AG10803 (cell line): ENCODE measurements around the gene CCT2.

Source experiments
- DNase-seq: peaks from one replicate; pipeline ENCODE4 v3.0.0; 2010; ENCODE audit warnings: low read depth
- H3K4me3 ChIP-seq: 2 replicates; pipeline ENCODE4 v1.5.1; 2011; ENCODE audit warnings: mild to moderate bottlenecking, low read length, control low read depth
- CTCF ChIP-seq: conservative IDR thresholded peaks from 2 replicates; pipeline ENCODE4 v1.5.1; 2011; ENCODE audit warnings: mild to moderate bottlenecking, low read length, control low read depth, inconsistent platforms

Gene CCT2

DNA sequence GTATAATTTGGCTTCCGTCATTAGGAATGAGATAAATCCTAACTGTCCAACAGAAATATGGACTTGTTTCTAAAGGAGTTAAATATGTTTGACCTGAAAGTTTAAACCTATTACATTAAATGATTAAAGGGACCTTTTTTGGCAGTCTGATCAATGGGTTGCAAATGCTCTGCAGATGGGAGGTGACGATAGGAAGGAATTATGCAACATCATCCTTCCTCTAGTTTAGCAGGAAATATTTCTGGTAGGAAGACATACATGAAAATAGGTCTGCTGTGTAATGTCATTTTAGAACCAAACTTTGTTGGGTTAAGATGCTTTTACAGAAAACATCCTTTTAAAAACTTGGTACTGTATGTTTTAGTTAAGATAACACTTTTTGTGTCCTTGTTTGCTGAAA lies 22.9 kb downstream of the CCT2 start:
- no peak for TF ChIP-seq CTCF
- no peak overlapping the region for H3K4me3 ChIP-seq
- DNase-seq = peak; percentile 10

DNA sequence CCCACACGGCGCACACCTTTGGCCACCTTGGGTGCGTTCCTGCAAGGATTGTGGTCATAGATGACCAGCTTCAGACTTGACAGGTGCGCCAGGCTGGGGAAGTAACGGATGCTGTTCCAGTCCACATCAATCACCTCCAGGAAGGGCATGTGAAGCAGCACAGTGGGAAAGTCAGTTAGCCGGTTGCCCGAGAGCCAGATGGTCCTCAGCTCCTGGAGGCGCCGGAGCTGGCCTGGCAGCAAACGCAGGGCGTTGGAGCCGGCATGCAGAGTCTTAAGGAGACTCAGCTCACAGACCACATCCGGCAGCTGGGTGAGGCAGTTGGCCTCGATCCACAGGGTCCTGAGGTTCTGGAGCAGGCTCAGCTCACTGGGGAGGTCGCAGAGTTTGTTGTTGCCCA lies 24.9 kb downstream of the CCT2 start:
- DNase-seq = no peak
- TF ChIP-seq CTCF = no peak
- no peak overlapping the region for H3K4me3 ChIP-seq

GRCh38 chr12:69610729-69611128 lies 25.5 kb downstream of the CCT2 start, which contains the start of gene LRRC10:
Gene LRRC10 (minus strand): TSS chr12:69610907. CDS start chr12:69610838, 69 bp downstream.
- no peak for TF ChIP-seq CTCF
- H3K4me3 ChIP-seq = no peak within 1 kb of the TSS
- no peak for DNase-seq

- no peak for DNase-seq
- no peak for TF ChIP-seq CTCF
- no peak overlapping the region for H3K4me3 ChIP-seq
Observed at GRCh38 chr12:69613351-69613750, 28.1 kb downstream of the CCT2 start.

DNA sequence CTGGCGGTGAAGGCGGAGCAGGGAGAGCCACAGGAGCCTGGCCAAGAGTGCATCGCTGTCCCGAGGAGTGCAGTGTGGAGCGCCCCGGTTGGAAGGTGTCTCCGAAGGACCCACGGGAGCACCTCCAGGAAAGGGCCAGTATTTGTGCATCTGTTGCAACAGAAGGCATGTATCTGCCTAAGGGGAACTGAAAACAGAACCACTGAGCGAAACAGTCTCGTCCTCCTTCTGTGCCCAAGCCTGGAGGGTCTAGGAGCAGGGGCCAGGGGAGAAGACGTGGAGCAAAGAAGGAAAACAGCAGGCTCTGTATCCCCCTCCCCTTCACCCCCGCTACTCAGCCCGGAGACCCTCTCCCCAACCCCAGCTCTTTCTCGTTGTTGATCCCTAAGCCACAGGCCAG lies 30.8 kb downstream of the CCT2 start:
- no peak for TF ChIP-seq CTCF
- DNase-seq = no peak
- no peak overlapping the region for H3K4me3 ChIP-seq

DNA sequence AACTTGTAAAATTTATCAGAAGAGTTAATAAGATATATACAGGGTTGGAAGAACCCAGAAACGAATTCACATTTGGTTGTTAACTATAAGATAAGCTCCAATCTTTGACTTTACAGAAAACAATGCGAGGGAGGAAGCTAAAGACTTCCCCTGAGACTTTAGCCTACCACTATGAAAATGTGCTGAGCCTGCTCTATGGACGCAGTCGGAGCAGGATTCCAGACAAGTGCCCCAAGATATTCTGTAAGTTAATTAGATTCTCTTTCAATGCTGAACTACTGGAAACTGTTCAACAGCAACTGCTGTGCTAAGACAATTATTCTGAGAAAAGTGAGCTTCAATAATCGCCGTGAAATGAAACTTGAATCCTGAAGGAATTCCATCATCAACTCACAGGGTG lies 33.8 kb downstream of the CCT2 start:
- DNase-seq = no peak
- H3K4me3 ChIP-seq = no peak overlapping the region
- no peak for TF ChIP-seq CTCF

GRCh38 chr12:69620077-69620476 lies 34.8 kb downstream of the CCT2 start:
- TF ChIP-seq CTCF = no peak
- H3K4me3 ChIP-seq = no peak overlapping the region
- DNase-seq = no peak
